GM23338 (cell line): ENCODE results near the gene MTHFS. TPM values are rescaled to one million over a fixed set of nuclear protein-coding genes. Genes with fewer than 3 reads are reported as not detected.

Source experiments
- ATAC-seq: fragments of 200-7000 bp; cut with Tn5 transposase; 3 replicates; pipeline ENCODE4 v1.9.1; 2020
- DNase-seq: peaks from one replicate; pipeline ENCODE4 v3.0.0-alpha.2; 2015; ENCODE audit warnings: low spot score
- H2AFZ ChIP-seq: fragments of 200-600 bp; sonication (generic); 2 replicates; pipeline ENCODE4 v1.8.0; 2016; ENCODE audit warnings: antibody characterized with exemption, mild to moderate bottlenecking, moderate library complexity
- H3F3A ChIP-seq: fragments of 200-600 bp; sonication (generic); replicated peaks from 2 replicates; pipeline ENCODE4 v1.8.0; 2017; ENCODE audit warnings: antibody characterized with exemption, mixed run types, low read depth
- H3K27ac ChIP-seq: fragments of 200-600 bp; sonication (generic); 2 replicates; pipeline ENCODE4 v1.6.1; 2016; ENCODE audit warnings: low read depth
- H3K27me3 ChIP-seq: fragments of 200-600 bp; sonication (generic); 2 replicates; pipeline ENCODE4 v1.8.0; 2016; ENCODE audit warnings: mild to moderate bottlenecking, mixed run types, moderate library complexity; ENCODE audit not compliant: insufficient read depth
- H3K36me3 ChIP-seq: fragments of 200-600 bp; sonication (generic); 2 replicates; pipeline ENCODE4 v1.8.0; 2016; ENCODE audit warnings: mild to moderate bottlenecking; ENCODE audit not compliant: insufficient read depth
- H3K4me1 ChIP-seq: fragments of 200-600 bp; sonication (generic); 2 replicates; pipeline ENCODE4 v1.8.0; 2016; ENCODE audit warnings: mild to moderate bottlenecking, moderate library complexity; ENCODE audit not compliant: insufficient read depth
- H3K4me2 ChIP-seq: fragments of 200-600 bp; sonication (generic); 2 replicates; pipeline ENCODE4 v1.7.1; 2017; ENCODE audit warnings: mixed run types
- H3K4me3 ChIP-seq: fragments of 200-600 bp; sonication (generic); 2 replicates; pipeline ENCODE4 v1.6.1; 2016; ENCODE audit warnings: mixed run types
- H3K79me2 ChIP-seq: fragments of 200-600 bp; sonication (generic); replicated peaks from 2 replicates; pipeline ENCODE4 v1.8.0; 2017; ENCODE audit warnings: mild to moderate bottlenecking; ENCODE audit not compliant: insufficient read depth
- H3K9me2 ChIP-seq: fragments of 200-600 bp; sonication (generic); 2 replicates; pipeline ENCODE4 v1.8.0; 2017; ENCODE audit not compliant: insufficient read depth
- H4K20me1 ChIP-seq: fragments of 200-600 bp; sonication (generic); replicated peaks from 2 replicates; pipeline ENCODE4 v1.8.0; 2017; ENCODE audit warnings: mild to moderate bottlenecking; ENCODE audit not compliant: insufficient read depth
- H3K27ac Mint-ChIP-seq: 2 replicates; pipeline ENCODE4 v1.8.0; 2020; ENCODE audit warnings: inconsistent platforms, mild to moderate bottlenecking, moderate library complexity, mixed read lengths
- H3K27me3 Mint-ChIP-seq: 3 replicates; pipeline ENCODE4 v1.8.0; 2022; ENCODE audit warnings: low read depth, mild to moderate bottlenecking, moderate library complexity, mixed read lengths, inconsistent platforms; ENCODE audit not compliant: insufficient read depth, poor library complexity
- H3K36me3 Mint-ChIP-seq: 3 replicates; pipeline ENCODE4 v1.8.0; 2021; ENCODE audit warnings: low read depth, mild to moderate bottlenecking, inconsistent platforms, moderate library complexity, mixed read lengths
- H3K4me1 Mint-ChIP-seq: 3 replicates; pipeline ENCODE4 v1.8.0; 2020; ENCODE audit warnings: mild to moderate bottlenecking, inconsistent platforms, mixed read lengths
- H3K4me3 Mint-ChIP-seq: 3 replicates; pipeline ENCODE4 v1.8.0; 2021; ENCODE audit warnings: moderate library complexity, mild to moderate bottlenecking, inconsistent platforms, mixed read lengths
- H3K9me3 Mint-ChIP-seq: 3 replicates; pipeline ENCODE4 v1.8.0; 2020; ENCODE audit warnings: moderate library complexity, mild to moderate bottlenecking, inconsistent platforms, mixed read lengths
- CREB1 ChIP-seq: fragments of 250-450 bp; sonication (Bioruptor Pico); IDR thresholded peaks from 2 replicates; pipeline ENCODE4 v1.5.0; 2020; ENCODE audit warnings: low read depth, mild to moderate bottlenecking, moderate library complexity
- CTCF ChIP-seq, 2 experiments: fragments of 200-600 bp in 1 of 2; sonication (generic) in 1 of 2; conservative IDR thresholded peaks; 2 replicates each; pipeline versions ENCODE4 v1.5.1 to v1.6.1; 2016 to 2017; ENCODE audit warnings: antibody characterized with exemption in 2 of 2, low read depth in 2 of 2, mild to moderate bottlenecking in 2 of 2, moderate library complexity in 1 of 2
- EZH2 ChIP-seq: fragments of 200-600 bp; sonication (generic); IDR thresholded peaks from one replicate; pipeline ENCODE4 v1.8.0; 2017; ENCODE audit warnings: antibody characterized with exemption, mild to moderate bottlenecking, low read depth; ENCODE audit not compliant: unreplicated experiment
- EZH2phosphoT487 ChIP-seq: fragments of 200-600 bp; sonication (generic); IDR thresholded peaks from one replicate; pipeline ENCODE4 v1.8.1; 2018; ENCODE audit warnings: antibody characterized with exemption; ENCODE audit not compliant: unreplicated experiment
- JUNB ChIP-seq: IDR thresholded peaks from one replicate; pipeline ENCODE4 v1.6.1; 2016; ENCODE audit warnings: antibody characterized with exemption; ENCODE audit not compliant: unreplicated experiment
- NANOG ChIP-seq: IDR thresholded peaks from 2 replicates; pipeline ENCODE4 v1.6.1; 2016; ENCODE audit warnings: antibody characterized with exemption, borderline replicate concordance
- POLR2AphosphoS5 ChIP-seq: IDR thresholded peaks from 2 replicates; pipeline ENCODE4 v1.6.1; 2016; ENCODE audit warnings: antibody characterized with exemption, low read depth
- REST ChIP-seq: IDR thresholded peaks from one replicate; pipeline ENCODE4 v1.6.1; 2018; ENCODE audit warnings: antibody characterized with exemption; ENCODE audit not compliant: unreplicated experiment
- STAT1 ChIP-seq: IDR thresholded peaks from one replicate; pipeline ENCODE4 v1.6.1; 2016; ENCODE audit warnings: antibody characterized with exemption; ENCODE audit not compliant: unreplicated experiment
- ZNF114 ChIP-seq: fragments of 250-450 bp; sonication (Bioruptor Pico); IDR thresholded peaks from 2 replicates; pipeline ENCODE4 v1.5.0; 2020; ENCODE audit warnings: mild to moderate bottlenecking, moderate library complexity
- ZNF331 ChIP-seq: fragments of 250-450 bp; sonication (Bioruptor Pico); IDR thresholded peaks from 2 replicates; pipeline ENCODE4 v1.5.0; 2020; ENCODE audit warnings: low read depth, mild to moderate bottlenecking, moderate library complexity
- ZNF462 ChIP-seq: fragments of 250-450 bp; sonication (Bioruptor Pico); IDR thresholded peaks from 2 replicates; pipeline ENCODE4 v1.5.0; 2020; ENCODE audit warnings: mild to moderate bottlenecking, moderate library complexity
- polyA plus RNA-seq: library from polyadenylated mRNA; unstranded; fragments of >200 nt; fragmentation: Nextera tagmentation; extraction: Ambion mirVana; gene quantifications from 2 replicates; pipeline ENCODE4 v1.2.1, GENCODE V29; 2016
- total RNA-seq: library from RNA; depleted of rRNA; stranded (reverse); fragments of >200 nt; shearing (Covaris generic); gene quantifications from 2 replicates; pipeline ENCODE4 v1.2.3, GENCODE V29; 2014
- TF ChIP-seq, protein P1 (sequence below): IDR thresholded peaks from 2 replicates; pipeline ENCODE4 v1.6.1; 2016; ENCODE audit warnings: antibody characterized with exemption

Gene MTHFS
- total and polyA plus RNA-seq, 2 experiments from 2014 or later: 33.2 to 62.0 TPM

DNA sequence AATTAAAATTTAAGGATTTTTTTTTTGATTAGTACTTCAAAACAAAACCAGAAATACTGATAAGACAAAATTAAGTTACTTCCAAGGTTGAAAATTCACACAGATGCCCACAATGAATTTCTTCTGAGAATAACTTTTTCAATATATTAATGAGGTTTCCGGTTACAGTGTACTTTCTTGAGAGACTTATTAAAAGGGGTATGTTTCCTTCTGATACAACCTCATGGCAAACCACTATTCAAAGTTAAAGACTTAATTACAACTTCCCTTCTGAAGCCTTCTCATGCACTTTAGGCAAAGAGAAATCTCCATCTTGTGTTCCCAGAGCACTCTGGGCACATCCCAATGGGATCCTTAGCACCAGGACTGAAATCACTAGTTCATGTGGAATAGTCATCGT, 36.2 kb downstream of the MTHFS start:
- no peaks in the 10 kb centered on the region for H3K27me3 ChIP-seq
- Mint-ChIP-seq H3K4me3 (no peak overlapping the region), H3K4me1 (no peaks in the 10 kb centered on the region), H3K36me3 (0 out of 3 replicates have a peak, but pooled peaks cover 3% of the 10 kb centered on the region), H3K9me3 (no peaks in the 10 kb centered on the region), H3K27me3 (no peaks in the 10 kb centered on the region), H3K27ac (no peak overlapping the region)
- H3K79me2 ChIP-seq: peaks cover 9% of the 10 kb centered on the region
- no peaks in the 10 kb centered on the region for H3F3A ChIP-seq
- H3K4me3 ChIP-seq: no peak overlapping the region
- H2AFZ ChIP-seq: no peak overlapping the region
- no peak for TF ChIP-seq ZNF114 (CRISPR knock-in tag)
- TF ChIP-seq REST: no peak
- TF ChIP-seq NANOG: no peak
- TF ChIP-seq EZH2: no peak
- no peak for TF ChIP-seq EZH2phosphoT487
- no peak for TF ChIP-seq POLR2AphosphoS5
- TF ChIP-seq STAT1: no peak
- no peak for TF ChIP-seq ZNF462 (CRISPR knock-in tag)
- no peak for TF ChIP-seq CTCF (conservative IDR thresholded peaks at IDR 0.05; ENCODE audit: low read depth in 2 of 2)
- no peak for TF ChIP-seq ZNF331 (CRISPR knock-in tag)
- TF ChIP-seq CREB1 (CRISPR knock-in tag): no peak
- TF ChIP-seq, protein P1, sequence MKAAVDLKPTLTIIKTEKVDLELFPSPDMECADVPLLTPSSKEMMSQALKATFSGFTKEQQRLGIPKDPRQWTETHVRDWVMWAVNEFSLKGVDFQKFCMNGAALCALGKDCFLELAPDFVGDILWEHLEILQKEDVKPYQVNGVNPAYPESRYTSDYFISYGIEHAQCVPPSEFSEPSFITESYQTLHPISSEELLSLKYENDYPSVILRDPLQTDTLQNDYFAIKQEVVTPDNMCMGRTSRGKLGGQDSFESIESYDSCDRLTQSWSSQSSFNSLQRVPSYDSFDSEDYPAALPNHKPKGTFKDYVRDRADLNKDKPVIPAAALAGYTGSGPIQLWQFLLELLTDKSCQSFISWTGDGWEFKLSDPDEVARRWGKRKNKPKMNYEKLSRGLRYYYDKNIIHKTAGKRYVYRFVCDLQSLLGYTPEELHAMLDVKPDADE: no peak
- no peak for TF ChIP-seq JUNB
- no peak for ATAC-seq
- no peaks in the 10 kb centered on the region for H3K4me1 ChIP-seq
- H3K4me2 ChIP-seq: no peak overlapping the region
- no peaks in the 10 kb centered on the region for H3K36me3 ChIP-seq
- no peaks in the 10 kb centered on the region for H4K20me1 ChIP-seq
- H3K9me2 ChIP-seq: no peaks in the 10 kb centered on the region
- no peak overlapping the region for H3K27ac ChIP-seq
- DNase-seq: no peak
